Activated T-cell treated with anti-CD3 and anti-CD28 coated beads, Interleukin-2, amount 50 U/mL, for 4 hours (primary cell): Measurements from ENCODE around the gene USP15. TPM values are rescaled to one million over a fixed set of nuclear protein-coding genes. Genes with fewer than 3 reads are reported as not detected.

ENCODE experiments used
- ATAC-seq, 2 donors: fragments of 200-7000 bp; cut with Tn5 transposase; one replicate each; pipeline ENCODE4 v1.10.0; 2021
- DNase-seq: peaks from one replicate; pipeline ENCODE4 v3.0.0-alpha.2; 2020
- H3K27me3 Mint-ChIP-seq: one replicate; pipeline ENCODE4 v1.8.0; 2021; ENCODE audit warnings: low read depth, mixed read lengths
- H3K36me3 Mint-ChIP-seq: one replicate; pipeline ENCODE4 v1.8.0; 2022; ENCODE audit warnings: mixed read lengths; ENCODE audit not compliant: insufficient read depth
- H3K4me1 Mint-ChIP-seq: one replicate; pipeline ENCODE4 v1.8.0; 2021; ENCODE audit warnings: low read depth, mixed read lengths
- H3K4me3 Mint-ChIP-seq: one replicate; pipeline ENCODE4 v1.8.0; 2021; ENCODE audit warnings: mild to moderate bottlenecking, moderate library complexity, mixed read lengths
- H3K9me3 Mint-ChIP-seq: one replicate; pipeline ENCODE4 v1.8.0; 2021; ENCODE audit warnings: mixed read lengths
- total RNA-seq, 3 donors: library from RNA; stranded (reverse); gene quantifications; one replicate each; pipeline ENCODE4 v1.2.1, GENCODE V29; 2021

USP15 gene
- total RNA-seq, 3 donors from 2014 or later: 82.0 to 98.2 (median 94.3) TPM

DNA sequence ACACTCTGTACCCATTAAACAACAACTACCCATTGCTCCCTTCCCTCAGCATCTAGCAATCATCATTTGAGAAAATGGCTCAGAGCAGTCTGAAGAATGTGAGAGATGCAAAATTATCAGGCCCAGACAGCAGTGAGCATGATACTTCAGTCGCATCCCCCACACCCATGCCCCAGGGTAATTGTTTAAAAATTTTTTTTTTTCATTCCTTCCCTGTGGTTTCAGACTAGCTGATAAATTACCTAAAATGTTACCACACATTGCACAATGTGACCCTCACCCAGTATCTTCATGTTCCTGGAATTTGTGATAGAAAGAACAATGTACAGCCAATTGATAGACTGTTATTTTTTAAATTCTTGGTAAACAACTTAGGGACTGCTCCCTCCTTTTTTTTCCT is 11.3 kb upstream of the USP15 start:
- H3K4me3 Mint-ChIP-seq: no peak overlapping the region
- H3K4me1 Mint-ChIP-seq: peaks cover 22% of the 10 kb centered on the region
- no peaks in the 10 kb centered on the region for H3K9me3 Mint-ChIP-seq
- H3K36me3 Mint-ChIP-seq: peaks cover 3% of the 10 kb centered on the region
- no peaks in the 10 kb centered on the region for H3K27me3 Mint-ChIP-seq
- ATAC-seq (no peak), DNase-seq (no peak)

DNA sequence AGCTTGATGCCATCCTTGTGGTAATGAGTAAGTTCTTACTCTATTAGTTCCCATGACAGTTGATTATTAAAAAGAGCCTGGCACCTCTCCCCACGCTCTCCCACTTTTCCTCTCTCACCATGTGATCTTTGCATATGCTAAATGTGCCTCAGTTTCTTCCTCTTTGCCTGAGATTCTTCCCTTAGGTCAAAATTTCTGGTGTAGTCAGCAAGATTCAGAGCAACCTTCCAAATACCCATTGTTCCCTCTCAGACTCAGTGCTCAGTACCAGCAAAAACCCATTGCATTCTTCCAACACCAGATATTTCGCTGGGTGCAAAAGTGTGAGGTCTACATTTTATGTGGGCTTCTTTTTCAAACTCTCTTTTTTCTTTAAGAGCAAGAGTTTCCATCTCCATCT is 10.8 kb upstream of the USP15 start:
- no peak overlapping the region for H3K4me3 Mint-ChIP-seq
- H3K4me1 Mint-ChIP-seq: peaks cover 22% of the 10 kb centered on the region

DNA sequence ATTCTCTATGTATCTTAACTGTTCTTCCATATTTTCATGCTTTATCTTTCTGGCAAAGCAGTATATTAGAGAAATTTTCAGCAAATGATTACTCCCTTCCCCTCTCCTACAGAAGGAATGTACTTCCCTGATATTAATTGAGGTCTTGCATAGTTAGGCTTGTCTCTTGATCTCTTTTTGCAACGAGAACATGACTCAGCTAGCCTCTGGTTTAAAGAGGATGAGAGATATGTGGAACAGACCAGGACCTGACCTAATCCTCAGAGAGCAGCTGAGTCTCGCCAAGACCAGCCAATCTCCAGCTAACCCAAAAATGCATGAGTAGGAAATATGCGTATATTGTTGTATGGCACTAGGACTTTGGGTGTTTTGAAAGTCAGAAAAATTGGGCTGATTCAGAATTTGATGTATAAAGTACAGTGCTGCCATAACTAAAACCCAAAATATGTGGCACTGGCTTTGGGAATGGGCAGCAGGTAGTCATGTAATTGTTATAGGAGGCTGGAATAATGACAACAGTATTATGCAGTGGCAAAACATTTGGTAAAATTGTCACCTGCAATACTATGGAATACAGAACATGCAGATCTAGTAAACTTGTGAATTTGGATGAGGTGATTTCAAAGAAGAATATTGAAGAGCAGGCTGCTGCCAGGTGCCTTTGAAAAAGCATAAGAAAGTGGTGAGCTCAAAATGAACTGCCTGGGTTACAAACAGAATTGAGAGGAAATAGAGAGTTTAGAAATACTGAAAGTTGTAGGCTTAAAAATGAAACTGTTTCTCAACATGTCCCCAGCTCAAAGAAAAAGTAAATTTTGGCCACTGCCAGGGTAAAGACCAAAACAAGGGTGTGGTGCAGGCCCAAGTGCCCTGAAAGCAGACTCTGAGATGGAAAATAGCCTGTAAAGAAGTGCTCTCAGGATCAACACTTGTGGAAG is 9.3 kb upstream of the USP15 start:
- ATAC-seq (peak; percentile 35 to 46), DNase-seq (no peak)
- Mint-ChIP-seq H3K4me1 (peaks cover 22% of the 10 kb centered on the region), H3K36me3 (peaks cover 3% of the 10 kb centered on the region), H3K9me3 (no peaks in the 10 kb centered on the region), H3K4me3 (no peak overlapping the region), H3K27me3 (no peaks in the 10 kb centered on the region)

More for the DNA sequence above, 10.8 kb upstream of the USP15 start:
- Mint-ChIP-seq H3K36me3 (peaks cover 3% of the 10 kb centered on the region), H3K9me3 (no peaks in the 10 kb centered on the region), H3K27me3 (no peaks in the 10 kb centered on the region)
- ATAC-seq (no peak), DNase-seq (no peak)

DNA sequence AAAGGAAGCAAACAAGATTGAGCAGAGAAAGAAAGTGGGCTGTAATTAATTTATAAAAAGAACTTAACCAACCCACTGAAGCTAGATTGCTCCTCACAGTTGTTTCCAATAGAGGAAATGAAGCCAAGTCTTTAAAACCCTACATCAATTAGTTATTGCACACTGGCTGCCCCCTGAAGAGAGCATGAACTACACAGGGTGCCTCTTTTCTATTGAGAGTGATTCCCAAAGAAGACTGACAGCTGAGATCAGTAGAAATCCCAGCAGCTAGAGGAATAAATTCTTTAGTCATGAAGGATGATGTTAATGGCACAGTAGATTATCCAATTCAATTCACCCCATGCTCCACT is 8.6 kb upstream of the USP15 start:
- peaks cover 27% of the 10 kb centered on the region for H3K4me1 Mint-ChIP-seq
- DNase-seq (no peak), ATAC-seq (no peak)
- no peak overlapping the region for H3K4me3 Mint-ChIP-seq
- H3K36me3 Mint-ChIP-seq: peaks cover 3% of the 10 kb centered on the region
- no peaks in the 10 kb centered on the region for H3K9me3 Mint-ChIP-seq
- no peaks in the 10 kb centered on the region for H3K27me3 Mint-ChIP-seq

DNA sequence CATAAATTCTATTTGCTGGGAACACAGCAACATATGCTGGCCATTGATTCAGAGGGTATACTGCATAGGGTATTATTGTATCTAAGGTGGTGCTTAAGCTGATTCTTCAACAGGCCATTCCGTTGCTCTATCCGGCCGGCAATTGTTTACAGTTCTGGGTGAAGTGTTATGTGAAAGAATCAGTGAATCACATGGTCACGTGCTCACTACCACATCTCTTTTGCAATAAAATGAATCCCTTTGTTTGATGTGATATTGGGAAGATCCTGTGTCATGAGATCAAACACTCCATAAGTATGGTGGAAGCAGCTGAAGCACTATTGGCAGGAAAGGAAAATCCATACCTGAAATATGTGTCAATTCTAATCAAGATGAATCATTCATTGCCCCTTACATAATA is 7.6 kb upstream of the USP15 start:
- H3K27me3 Mint-ChIP-seq: no peaks in the 10 kb centered on the region
- no peak overlapping the region for H3K4me3 Mint-ChIP-seq
- ATAC-seq (no peak), DNase-seq (no peak)
- H3K9me3 Mint-ChIP-seq: no peaks in the 10 kb centered on the region
- peaks cover 3% of the 10 kb centered on the region for H3K36me3 Mint-ChIP-seq
- peaks cover 36% of the 10 kb centered on the region for H3K4me1 Mint-ChIP-seq

DNA sequence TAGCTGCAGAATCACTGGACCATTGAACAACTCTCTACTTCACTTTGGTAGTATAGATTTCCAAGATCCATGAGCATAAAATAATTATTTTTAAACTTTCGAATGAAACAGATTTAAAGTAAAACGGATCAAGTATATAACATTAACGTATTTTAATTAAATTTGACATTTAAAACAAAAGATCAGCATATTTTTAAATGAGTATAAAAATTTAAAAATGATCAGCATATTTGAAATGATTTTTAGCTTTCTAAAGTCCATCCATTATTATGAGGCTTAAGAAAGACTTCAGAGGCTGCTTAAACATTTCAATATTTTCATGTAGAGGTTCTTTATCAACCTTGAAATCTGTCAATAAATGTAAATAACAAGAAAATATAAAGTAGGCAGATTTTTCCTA is 5.2 kb upstream of the USP15 start:
- H3K27me3 Mint-ChIP-seq: no peaks in the 10 kb centered on the region
- H3K36me3 Mint-ChIP-seq: peaks cover 3% of the 10 kb centered on the region
- DNase-seq (no peak), ATAC-seq (no peak)
- H3K4me3 Mint-ChIP-seq: no peak overlapping the region
- H3K4me1 Mint-ChIP-seq: peaks cover 47% of the 10 kb centered on the region
- no peaks in the 10 kb centered on the region for H3K9me3 Mint-ChIP-seq

DNA sequence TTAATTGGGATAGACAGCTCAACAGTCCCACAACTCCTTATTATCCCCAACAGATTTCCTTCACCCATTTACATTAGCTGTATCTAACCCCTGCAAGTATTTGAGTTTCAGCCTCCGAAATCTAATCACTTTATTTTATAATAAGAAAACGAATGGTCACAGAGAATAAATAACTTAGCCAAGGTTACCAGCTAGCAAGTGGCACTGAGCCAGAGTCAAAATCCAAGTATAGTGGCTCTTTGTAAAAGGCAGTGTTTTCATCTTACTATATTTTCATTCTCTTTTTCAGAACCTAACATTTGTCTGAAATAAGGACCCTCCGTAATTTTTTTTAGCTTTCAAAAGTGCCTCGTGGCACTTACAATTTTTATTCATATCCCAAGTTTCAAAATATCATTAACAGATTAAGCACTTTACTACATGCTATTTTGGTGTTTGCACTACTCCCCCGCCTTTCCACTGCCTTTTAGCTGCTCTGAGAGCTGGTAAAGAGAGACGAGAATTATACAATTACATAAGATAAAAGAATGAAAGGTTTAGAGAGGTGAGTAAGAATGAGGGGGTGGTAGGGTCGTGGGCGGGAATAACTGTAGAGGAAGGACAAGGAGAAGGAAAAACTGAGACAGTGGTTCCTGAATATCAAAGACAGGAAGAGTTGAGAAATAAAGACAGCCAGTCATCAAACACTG is 3.7 kb upstream of the USP15 start:
- Mint-ChIP-seq H3K27me3 (no peaks in the 10 kb centered on the region), H3K4me1 (peaks cover 37% of the 10 kb centered on the region), H3K36me3 (peaks cover 3% of the 10 kb centered on the region), H3K9me3 (no peaks in the 10 kb centered on the region), H3K4me3 (peak overlapping the region; percentile 39)
- no peak for ATAC-seq
- peak; percentile 77 for DNase-seq

DNA sequence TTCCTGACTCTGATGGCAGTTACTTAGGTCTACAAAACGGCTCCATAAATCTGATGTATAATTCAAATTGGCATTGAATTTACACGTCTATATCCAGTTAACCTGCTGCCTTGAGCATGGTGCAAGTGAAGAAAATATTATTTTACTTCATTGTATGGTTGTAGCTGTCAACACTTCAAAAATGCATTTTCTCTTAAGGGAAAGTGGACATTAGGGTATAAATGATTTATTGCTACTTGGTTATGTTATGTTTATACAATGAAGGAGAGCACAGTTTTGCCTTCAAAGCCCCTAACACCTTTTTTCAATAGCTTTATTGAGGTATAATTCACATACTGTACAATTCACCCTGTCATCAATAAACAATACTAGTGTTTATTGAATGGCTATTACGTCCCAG is 2.0 kb upstream of the USP15 start:
- no peaks in the 10 kb centered on the region for H3K27me3 Mint-ChIP-seq
- no peaks in the 10 kb centered on the region for H3K9me3 Mint-ChIP-seq
- H3K36me3 Mint-ChIP-seq: peaks cover 3% of the 10 kb centered on the region
- ATAC-seq: no peak
- peak overlapping the region; percentile 100 for H3K4me3 Mint-ChIP-seq
- H3K4me1 Mint-ChIP-seq: peaks cover 41% of the 10 kb centered on the region
- DNase-seq: no peak

DNA sequence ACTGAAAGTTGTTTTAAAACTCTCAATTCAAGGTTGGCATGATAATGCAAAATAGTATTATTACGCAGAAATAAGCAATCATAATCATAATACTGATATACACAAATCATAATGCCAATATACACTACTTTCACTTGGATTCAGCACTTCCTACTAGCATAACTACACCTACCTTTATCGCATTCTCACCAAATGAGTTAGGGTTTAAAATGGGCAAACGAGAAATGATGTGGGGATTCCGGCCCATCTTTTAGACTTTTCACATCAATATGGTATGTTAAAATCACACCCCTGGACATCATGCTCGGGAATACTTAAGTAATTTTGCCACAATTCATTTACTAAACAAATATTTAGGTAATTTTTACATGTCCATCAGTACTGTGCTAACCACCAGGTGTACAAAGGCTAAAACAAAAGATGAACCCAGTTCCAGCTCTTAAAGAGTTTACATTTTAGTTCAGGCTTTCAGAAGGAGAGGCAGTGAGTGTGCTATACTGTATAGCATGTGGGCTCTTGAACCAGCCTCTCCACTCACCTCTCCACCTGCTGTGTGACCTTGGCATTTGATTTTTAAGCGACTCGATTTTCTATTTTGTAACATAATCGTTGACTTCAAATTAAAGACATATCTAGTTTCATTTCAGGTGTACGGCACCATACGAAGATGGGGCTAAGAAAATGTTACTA is 1.1 kb upstream of the USP15 start:
- peak in 1 of 2 donors; percentile 0 for ATAC-seq
- H3K27me3 Mint-ChIP-seq: no peaks in the 10 kb centered on the region
- H3K36me3 Mint-ChIP-seq: peaks cover 8% of the 10 kb centered on the region

DNA sequence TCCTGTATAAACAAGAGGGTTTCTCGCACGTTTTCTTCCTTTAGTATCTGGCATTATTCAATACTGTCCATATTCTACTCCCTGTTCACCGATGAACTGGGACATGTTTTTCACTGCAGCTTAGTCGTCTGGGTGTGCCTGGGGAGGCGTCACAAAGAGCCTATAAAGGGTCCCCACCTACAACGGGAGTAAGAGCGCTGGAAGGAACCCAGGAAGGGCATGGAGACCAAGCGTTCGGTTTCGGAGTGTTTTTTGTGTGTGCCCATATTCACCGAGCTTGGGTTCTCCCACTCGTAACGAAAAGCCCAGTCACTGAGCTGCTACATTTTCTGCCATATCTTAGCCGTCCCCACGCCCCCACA is 592 bp upstream of the USP15 start:
- peaks cover 11% of the 10 kb centered on the region for H3K36me3 Mint-ChIP-seq
- no peaks in the 10 kb centered on the region for H3K9me3 Mint-ChIP-seq
- peaks cover 55% of the 10 kb centered on the region for H3K4me1 Mint-ChIP-seq
- ATAC-seq (no peak), DNase-seq (no peak)
- peak overlapping the region; percentile 100 for H3K4me3 Mint-ChIP-seq
- H3K27me3 Mint-ChIP-seq: no peaks in the 10 kb centered on the region

More for the DNA sequence above, 1.1 kb upstream of the USP15 start:
- Mint-ChIP-seq H3K9me3 (no peaks in the 10 kb centered on the region), H3K4me1 (peaks cover 50% of the 10 kb centered on the region), H3K4me3 (peak overlapping the region; percentile 100)
- DNase-seq: no peak

DNA sequence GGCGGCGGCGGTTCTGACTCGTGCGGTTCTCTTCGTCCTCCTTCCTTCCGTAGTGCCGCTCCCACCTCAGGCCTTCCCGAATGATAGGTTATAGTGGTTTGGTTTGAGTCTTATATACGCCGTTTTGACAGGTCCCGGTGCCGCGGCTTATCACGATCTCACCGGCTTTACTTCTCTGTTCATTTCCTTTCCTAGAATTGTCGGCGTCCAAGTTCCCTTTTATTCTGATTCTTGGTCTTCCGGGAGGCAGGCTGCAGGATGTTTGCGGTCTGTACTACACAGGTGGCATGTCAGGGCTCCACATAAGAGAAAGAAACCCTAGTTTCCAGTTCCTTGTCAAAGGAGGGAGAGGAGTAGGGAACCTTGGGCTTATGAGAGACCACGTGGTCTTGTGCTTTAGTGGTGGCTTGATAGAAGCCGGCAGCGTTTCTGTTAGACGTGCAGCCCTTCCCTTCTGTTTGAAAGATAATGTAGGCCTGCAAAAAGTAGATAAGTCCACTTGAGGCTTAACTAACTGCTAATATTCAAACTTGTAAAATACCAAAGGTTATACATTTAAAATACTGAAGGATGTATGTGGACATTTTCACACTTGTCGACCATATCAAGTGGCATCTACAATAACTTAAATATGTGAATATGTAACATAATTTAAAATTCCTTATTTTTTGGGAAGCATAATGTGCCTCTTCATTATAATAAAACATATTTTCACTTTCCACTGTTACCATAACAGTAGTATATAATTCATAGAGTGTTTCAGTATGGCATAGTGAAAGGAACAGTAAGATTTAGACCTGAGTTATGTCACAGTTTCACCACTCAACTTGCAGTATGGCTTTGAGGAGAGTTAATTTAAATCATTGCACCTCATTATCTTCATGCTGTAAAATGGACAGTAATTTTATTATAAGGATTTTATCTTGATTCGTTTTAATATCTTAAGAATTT is 804 bp downstream of the USP15 start:
- ATAC-seq (peak; percentile 16 to 20), DNase-seq (peak; percentile 43)
- H3K27me3 Mint-ChIP-seq: no peaks in the 10 kb centered on the region
- H3K36me3 Mint-ChIP-seq: peaks cover 16% of the 10 kb centered on the region
- H3K4me1 Mint-ChIP-seq: peaks cover 67% of the 10 kb centered on the region
- H3K4me3 Mint-ChIP-seq: peak overlapping the region; percentile 100
- H3K9me3 Mint-ChIP-seq: no peaks in the 10 kb centered on the region

DNA sequence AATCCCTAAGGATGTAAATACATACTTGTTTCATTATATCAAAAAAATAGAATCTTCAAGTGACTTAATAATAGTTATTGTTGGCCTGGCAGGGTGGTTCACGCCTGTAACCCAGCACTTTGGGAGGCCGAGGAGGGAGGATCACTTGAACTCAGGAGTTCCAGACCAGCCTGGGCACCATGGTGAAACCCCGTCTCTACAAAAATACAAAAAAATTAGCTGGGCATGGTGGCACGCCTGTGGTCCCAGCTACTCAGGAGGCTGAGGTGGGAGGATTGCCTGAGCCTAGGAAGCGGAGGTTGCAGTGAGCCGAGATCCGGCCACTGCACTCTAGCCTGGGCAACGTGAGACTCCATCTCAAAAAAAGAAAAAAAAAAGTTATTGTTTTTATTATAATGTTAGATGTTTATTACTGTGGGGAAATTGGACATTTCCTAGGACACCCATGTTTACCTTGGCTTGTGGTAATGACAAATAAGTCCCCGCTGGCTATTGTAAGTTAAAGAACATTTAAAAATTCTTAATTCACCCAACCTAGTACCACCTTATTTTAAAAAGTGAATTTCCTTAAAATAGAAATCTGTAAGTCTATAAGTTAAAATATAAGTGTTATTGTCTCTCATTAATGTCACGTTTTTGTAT is 1.8 kb downstream of the USP15 start:
- ATAC-seq (no peak), DNase-seq (no peak)
- Mint-ChIP-seq H3K4me3 (peak overlapping the region; percentile 100), H3K27me3 (no peaks in the 10 kb centered on the region), H3K9me3 (no peaks in the 10 kb centered on the region), H3K4me1 (peaks cover 66% of the 10 kb centered on the region), H3K36me3 (peaks cover 18% of the 10 kb centered on the region)

DNA sequence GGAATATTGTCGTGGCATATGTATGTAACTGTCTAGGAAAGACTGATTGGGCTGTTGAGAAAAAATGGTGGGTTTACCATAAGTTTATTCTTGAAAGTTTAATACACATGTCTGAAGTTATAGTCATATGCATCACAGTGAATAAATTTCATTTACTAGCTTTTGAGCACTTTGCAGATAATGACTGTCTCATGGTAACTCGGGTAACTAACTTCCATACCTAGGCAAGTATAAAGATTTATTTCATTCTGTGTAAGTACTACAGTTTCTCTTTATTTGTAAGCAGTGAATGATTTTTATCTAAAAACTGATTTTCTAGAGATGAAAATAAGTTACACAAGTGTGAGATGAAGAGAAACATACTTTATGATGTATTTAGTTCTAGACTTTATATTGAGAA is 3.0 kb downstream of the USP15 start:
- ATAC-seq (no peak), DNase-seq (no peak)
- peaks cover 66% of the 10 kb centered on the region for H3K4me1 Mint-ChIP-seq
- no peaks in the 10 kb centered on the region for H3K27me3 Mint-ChIP-seq
- no peaks in the 10 kb centered on the region for H3K9me3 Mint-ChIP-seq
- H3K36me3 Mint-ChIP-seq: peaks cover 20% of the 10 kb centered on the region
- peak overlapping the region; percentile 78 for H3K4me3 Mint-ChIP-seq
